ENCODE measurements around the gene LSS.

Gene LSS

DNA sequence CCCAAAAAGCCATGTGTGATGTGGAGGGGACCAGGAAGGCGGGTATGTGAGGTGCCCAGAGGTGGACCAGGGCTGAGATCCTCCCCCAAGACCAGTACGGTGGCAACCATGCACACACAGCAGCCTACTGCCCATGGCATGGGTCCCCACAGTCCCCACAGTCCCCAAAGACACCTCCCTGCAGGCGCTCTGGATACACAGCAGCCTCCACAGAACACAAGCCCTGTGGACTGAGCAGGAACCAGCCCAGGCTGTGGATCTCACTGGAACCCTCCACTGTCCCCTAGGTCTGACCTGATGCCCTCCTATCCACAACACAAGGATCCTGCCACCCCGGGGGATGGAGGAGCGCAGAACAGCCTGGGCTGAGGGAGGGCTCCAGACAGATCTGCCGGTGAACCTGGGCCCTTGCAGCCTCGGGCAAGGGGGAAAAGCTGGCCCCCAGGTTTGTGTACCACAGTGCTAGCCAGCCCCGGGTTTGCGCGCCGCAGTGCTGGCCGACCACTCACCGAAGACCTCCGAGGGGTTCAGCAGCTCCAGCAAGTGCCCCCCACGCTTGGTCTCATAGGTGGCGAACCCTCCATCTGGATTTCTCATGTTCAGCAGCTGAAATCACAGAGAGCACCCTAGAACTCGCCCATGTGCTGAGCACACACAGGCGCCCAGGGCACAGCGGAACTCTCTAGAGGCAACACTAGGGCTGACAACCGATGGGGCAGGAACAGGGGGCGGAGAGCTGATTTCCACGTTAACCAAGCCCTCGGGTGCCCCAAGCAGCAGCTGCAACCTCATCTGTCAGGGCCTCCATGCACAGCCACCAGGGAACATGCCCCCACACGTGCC, 22.2 kb downstream of the LSS start:
- TF ChIP-seq ZBTB7A (IDR thresholded peaks at IDR 0.05; ENCODE audit: low read depth): no peak
- TF ChIP-seq EP300 (IDR thresholded peaks at IDR 0.05; ENCODE audit: borderline replicate concordance): no peak
- TF ChIP-seq TAF1 (IDR thresholded peaks at IDR 0.05; ENCODE audit: low read depth): no peak
- TF ChIP-seq YY1 (IDR thresholded peaks at IDR 0.05; ENCODE audit: low read depth): no peak
- no peak for TF ChIP-seq CEBPB (IDR thresholded peaks at IDR 0.05)
- no peak for TF ChIP-seq TEAD4 (IDR thresholded peaks at IDR 0.05)
- TF ChIP-seq, protein P1, sequence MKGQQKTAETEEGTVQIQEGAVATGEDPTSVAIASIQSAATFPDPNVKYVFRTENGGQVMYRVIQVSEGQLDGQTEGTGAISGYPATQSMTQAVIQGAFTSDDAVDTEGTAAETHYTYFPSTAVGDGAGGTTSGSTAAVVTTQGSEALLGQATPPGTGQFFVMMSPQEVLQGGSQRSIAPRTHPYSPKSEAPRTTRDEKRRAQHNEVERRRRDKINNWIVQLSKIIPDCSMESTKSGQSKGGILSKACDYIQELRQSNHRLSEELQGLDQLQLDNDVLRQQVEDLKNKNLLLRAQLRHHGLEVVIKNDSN (IDR thresholded peaks at IDR 0.05): no peak
- TF ChIP-seq RAD21 (IDR thresholded peaks at IDR 0.05; ENCODE audit: low read depth): no peak
- no peak for TF ChIP-seq FOXM1 (IDR thresholded peaks at IDR 0.05; ENCODE audit: borderline replicate concordance, low read depth)

DNA sequence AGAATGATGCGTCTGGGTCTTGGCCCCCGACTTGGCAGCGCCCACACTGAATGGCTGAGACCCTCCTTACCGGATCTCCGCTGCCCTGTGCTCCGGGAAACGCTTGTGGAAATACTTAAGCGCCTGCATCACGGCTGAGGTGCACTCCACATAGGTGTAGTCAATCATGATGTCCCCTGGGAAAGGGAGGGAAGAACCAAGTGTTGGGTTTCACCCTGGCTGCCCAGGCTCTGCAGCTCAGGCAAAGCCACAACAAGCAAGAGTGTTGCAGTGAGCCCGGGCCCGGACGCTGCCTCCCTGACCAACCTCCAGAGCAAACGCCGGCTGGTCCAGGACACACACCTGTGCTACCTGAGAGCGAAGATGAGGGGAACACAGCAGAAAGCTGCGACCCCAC, 22.8 kb downstream of the LSS start:
- TF ChIP-seq TAF1 (IDR thresholded peaks at IDR 0.05; ENCODE audit: low read depth) (no peak), TEAD4 (IDR thresholded peaks at IDR 0.05) (no peak), EP300 (IDR thresholded peaks at IDR 0.05; ENCODE audit: borderline replicate concordance) (no peak), CEBPB (IDR thresholded peaks at IDR 0.05) (no peak), TCF12 (IDR thresholded peaks at IDR 0.05; ENCODE audit: low read depth) (no peak), YY1 (IDR thresholded peaks at IDR 0.05; ENCODE audit: low read depth) (no peak), ZBTB7A (IDR thresholded peaks at IDR 0.05; ENCODE audit: low read depth) (no peak), NFIC (IDR thresholded peaks at IDR 0.05) (no peak), RAD21 (IDR thresholded peaks at IDR 0.05; ENCODE audit: low read depth) (no peak), CREB1 (IDR thresholded peaks at IDR 0.05; ENCODE audit: low read depth) (no peak), EGR1 (IDR thresholded peaks at IDR 0.05) (no peak), FOXM1 (IDR thresholded peaks at IDR 0.05; ENCODE audit: borderline replicate concordance, low read depth) (no peak)
- TF ChIP-seq, protein P2, sequence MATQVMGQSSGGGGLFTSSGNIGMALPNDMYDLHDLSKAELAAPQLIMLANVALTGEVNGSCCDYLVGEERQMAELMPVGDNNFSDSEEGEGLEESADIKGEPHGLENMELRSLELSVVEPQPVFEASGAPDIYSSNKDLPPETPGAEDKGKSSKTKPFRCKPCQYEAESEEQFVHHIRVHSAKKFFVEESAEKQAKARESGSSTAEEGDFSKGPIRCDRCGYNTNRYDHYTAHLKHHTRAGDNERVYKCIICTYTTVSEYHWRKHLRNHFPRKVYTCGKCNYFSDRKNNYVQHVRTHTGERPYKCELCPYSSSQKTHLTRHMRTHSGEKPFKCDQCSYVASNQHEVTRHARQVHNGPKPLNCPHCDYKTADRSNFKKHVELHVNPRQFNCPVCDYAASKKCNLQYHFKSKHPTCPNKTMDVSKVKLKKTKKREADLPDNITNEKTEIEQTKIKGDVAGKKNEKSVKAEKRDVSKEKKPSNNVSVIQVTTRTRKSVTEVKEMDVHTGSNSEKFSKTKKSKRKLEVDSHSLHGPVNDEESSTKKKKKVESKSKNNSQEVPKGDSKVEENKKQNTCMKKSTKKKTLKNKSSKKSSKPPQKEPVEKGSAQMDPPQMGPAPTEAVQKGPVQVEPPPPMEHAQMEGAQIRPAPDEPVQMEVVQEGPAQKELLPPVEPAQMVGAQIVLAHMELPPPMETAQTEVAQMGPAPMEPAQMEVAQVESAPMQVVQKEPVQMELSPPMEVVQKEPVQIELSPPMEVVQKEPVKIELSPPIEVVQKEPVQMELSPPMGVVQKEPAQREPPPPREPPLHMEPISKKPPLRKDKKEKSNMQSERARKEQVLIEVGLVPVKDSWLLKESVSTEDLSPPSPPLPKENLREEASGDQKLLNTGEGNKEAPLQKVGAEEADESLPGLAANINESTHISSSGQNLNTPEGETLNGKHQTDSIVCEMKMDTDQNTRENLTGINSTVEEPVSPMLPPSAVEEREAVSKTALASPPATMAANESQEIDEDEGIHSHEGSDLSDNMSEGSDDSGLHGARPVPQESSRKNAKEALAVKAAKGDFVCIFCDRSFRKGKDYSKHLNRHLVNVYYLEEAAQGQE (IDR thresholded peaks at IDR 0.05; ENCODE audit: low read depth): no peak
- TF ChIP-seq, protein P3, sequence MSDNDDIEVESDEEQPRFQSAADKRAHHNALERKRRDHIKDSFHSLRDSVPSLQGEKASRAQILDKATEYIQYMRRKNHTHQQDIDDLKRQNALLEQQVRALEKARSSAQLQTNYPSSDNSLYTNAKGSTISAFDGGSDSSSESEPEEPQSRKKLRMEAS (IDR thresholded peaks at IDR 0.05): no peak
- TF ChIP-seq, protein P1 (IDR thresholded peaks at IDR 0.05): no peak

DNA sequence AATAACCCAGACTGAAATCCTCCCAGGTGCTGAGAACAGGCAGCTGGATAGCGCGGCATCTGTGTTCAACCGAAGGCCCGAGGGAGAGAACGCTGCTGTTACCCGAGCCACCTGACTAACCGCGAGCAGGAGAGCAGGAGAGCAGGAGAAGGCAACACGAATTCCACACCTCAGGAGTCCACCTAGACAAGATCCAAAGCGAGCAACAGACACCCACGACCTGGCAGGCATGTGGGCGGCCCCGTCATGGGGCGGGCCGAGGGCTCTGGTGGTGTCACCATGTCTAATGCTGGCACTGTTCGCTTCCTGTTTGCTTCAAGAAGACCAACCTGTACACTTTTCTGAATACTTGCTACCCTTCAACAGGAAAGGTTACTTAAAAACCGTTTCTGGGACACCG, 23.4 kb downstream of the LSS start:
- TF ChIP-seq CREB1 (IDR thresholded peaks at IDR 0.05; ENCODE audit: low read depth) (no peak), RAD21 (IDR thresholded peaks at IDR 0.05; ENCODE audit: low read depth) (no peak), FOXM1 (IDR thresholded peaks at IDR 0.05; ENCODE audit: borderline replicate concordance, low read depth) (no peak), NFIC (IDR thresholded peaks at IDR 0.05) (no peak), CEBPB (IDR thresholded peaks at IDR 0.05) (no peak), TEAD4 (IDR thresholded peaks at IDR 0.05) (no peak), YY1 (IDR thresholded peaks at IDR 0.05; ENCODE audit: low read depth) (no peak), TAF1 (IDR thresholded peaks at IDR 0.05; ENCODE audit: low read depth) (no peak), ZBTB7A (IDR thresholded peaks at IDR 0.05; ENCODE audit: low read depth) (no peak)
- TF ChIP-seq, protein P3 (IDR thresholded peaks at IDR 0.05): no peak

DNA sequence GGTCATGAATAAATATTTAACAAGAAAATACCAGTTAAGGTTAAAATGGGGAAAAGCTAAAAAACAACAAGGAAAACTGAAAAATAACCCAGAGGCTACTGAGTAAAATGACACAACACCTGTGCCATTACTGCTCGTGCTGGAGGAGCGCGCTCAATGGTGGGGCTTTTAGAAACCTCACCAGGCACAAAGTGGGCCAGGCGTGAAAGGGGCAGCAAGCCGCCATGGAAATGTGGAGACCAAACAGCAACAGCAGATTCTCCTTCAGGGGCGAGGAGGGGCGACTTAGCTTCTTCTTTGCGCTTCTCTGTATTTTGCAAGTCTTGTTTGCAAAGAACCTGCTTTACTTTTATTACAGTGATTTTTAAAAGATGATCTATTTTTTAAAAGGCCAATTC, 25.4 kb downstream of the LSS start:
- no peak for TF ChIP-seq NFIC (IDR thresholded peaks at IDR 0.05)
- TF ChIP-seq ZBTB7A (IDR thresholded peaks at IDR 0.05; ENCODE audit: low read depth): no peak

DNA sequence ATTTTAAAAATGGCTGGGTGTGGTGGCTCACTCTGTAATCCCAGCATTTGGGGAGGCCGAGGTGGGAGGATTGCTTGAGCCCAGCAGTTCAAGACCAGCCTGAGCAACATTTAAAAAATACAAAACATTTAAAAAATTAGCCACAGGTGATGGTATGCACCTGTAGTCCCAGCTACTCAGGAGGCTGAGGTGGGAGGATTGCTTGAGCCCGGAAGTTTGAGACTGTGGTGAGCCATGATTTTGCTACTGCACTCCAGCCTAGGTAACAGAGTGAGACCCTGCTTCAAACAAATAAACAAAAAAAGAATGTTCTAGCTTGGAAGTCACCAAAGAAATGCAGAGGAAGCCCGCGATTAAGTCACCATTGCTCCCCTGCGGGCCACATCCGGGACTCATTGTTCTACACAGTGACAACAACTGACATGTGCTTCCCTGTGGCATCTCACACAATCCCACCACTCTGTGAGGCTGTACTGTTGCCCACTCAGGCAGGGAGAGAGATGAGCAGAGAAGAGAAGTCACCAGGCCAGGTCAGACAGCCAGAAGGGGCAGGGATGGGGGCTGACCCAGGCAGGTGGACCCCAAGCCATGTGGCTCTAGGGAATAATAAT, 25.9 kb downstream of the LSS start:
- TF ChIP-seq, protein P3 (IDR thresholded peaks at IDR 0.05): no peak

DNA sequence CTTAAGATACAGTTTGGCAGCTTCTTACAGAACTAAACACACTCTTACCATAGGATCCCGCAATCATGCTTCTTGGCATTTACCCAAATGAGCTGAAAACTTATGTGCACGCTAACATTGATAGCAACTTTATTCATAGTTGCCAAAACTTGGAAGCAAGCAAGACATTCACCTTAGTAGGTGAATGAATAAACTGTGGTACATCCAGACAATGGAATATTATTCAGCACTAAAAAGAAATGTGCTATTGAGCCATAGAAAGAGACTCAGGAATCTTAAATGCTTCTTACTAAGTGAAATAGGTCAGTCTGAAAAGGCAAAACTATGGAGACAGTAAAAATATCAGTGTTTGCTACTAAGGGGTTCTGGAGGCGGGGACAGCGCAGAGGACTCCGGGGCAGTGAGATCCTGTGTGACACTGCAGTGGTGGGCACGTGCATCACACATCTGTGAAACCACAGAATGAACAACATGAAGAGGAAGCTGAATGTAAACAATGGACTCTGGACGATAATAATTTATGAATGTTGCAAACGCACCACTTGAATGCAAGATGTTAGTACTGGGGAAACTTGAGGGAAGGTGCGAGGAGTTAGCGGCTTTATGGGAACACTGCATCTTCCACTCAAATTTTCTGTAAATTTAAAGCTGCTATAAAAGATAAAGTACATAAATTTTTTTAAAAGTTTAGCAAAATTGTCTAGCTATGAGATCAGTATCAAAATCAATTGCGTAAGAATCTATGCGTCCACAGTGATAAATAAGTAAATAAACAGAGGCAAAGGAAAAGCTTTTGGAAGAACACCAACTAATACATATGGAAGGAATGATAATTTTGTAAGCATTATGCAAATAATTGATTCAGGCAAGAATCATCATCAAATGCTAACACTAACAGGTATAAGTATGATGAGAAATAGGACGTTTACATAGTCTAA, 28.9 kb downstream of the LSS start:
- TF ChIP-seq EGR1 (IDR thresholded peaks at IDR 0.05): no peak
- no peak for TF ChIP-seq FOXM1 (IDR thresholded peaks at IDR 0.05; ENCODE audit: borderline replicate concordance, low read depth)
- no peak for TF ChIP-seq ZBTB7A (IDR thresholded peaks at IDR 0.05; ENCODE audit: low read depth)
- no peak for TF ChIP-seq NFIC (IDR thresholded peaks at IDR 0.05)
- TF ChIP-seq RAD21 (IDR thresholded peaks at IDR 0.05; ENCODE audit: low read depth): no peak
- no peak for TF ChIP-seq TAF1 (IDR thresholded peaks at IDR 0.05; ENCODE audit: low read depth)
- TF ChIP-seq EP300 (IDR thresholded peaks at IDR 0.05; ENCODE audit: borderline replicate concordance): no peak
- TF ChIP-seq CREB1 (IDR thresholded peaks at IDR 0.05; ENCODE audit: low read depth): no peak
- TF ChIP-seq TCF12 (IDR thresholded peaks at IDR 0.05; ENCODE audit: low read depth): no peak
- TF ChIP-seq, protein P1 (IDR thresholded peaks at IDR 0.05): no peak
- TF ChIP-seq CEBPB (IDR thresholded peaks at IDR 0.05): no peak
- no peak for TF ChIP-seq YY1 (IDR thresholded peaks at IDR 0.05; ENCODE audit: low read depth)
